Measurements from ENCODE around the gene LDHAL6B.

Gene LDHAL6B

GRCh38 chr15:59221511-59222505 is 15.2 kb downstream of the LDHAL6B start:
- DNase-seq: no peak

DNA sequence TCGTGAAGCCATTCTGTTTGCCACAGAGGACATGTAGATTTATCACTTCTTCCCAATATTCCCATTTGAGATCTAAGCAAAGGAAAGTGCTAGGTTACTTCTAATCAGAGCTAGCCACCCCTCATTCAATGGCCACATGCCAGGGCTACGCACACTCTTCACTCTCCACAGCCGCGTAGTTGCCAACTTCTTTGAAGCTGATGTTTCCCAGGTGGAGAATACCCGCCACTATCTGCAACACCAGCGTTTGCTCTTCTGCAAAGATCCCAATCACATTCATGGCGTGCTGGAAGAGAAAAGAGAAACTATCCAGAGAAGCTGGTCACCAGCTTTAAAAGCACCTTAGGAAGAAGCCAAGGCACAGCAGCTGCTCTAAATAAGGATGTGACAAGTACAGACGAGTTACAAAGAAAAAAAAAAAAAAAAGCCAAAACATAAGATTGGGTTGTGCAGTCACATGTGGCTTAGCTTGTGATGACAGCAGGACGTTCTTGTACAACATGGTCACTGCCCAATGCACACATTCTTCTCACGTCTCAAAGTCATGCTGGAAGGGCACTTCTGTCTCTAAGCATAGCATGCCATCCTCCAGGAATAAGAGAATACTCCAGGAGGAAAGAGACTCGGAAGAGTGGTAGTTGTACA is 16.4 kb downstream of the LDHAL6B start:
- DNase-seq: no peak

GRCh38 chr15:59223736-59224135 is 17.1 kb downstream of the LDHAL6B start:
- DNase-seq: no peak

- DNase-seq: no peak
Observed at GRCh38 chr15:59224474-59224873, 17.8 kb downstream of the LDHAL6B start.

- DNase-seq: no peak
Observed at GRCh38 chr15:59227021-59227420, 20.4 kb downstream of the LDHAL6B start.

- DNase-seq: no peak
Observed at GRCh38 chr15:59229015-59229414, 22.4 kb downstream of the LDHAL6B start.

- no peak for DNase-seq
Observed at GRCh38 chr15:59229453-59229852, 22.8 kb downstream of the LDHAL6B start.

GRCh38 chr15:59230531-59231055 is 23.9 kb downstream of the LDHAL6B start:
- DNase-seq: no peak

DNA sequence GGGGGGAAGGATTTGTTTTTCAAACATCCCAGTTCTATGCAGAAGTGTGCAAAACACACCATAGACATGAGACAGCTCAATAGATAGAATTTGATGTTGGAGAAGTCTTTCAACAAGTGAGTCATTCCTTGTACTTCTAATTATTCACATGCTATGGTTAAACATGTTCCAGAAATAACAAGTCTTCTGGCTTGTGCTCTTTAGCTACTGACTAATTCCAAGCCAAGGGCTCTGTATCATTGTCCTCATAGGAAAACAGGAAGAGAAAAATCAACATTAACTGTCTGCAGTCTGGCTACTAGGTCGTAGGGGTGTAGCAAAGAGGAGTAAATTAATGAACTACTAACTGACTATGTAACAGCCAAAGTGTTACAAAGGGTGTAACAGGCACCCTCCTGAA is 25.8 kb downstream of the LDHAL6B start:
- no peak for DNase-seq

DNA sequence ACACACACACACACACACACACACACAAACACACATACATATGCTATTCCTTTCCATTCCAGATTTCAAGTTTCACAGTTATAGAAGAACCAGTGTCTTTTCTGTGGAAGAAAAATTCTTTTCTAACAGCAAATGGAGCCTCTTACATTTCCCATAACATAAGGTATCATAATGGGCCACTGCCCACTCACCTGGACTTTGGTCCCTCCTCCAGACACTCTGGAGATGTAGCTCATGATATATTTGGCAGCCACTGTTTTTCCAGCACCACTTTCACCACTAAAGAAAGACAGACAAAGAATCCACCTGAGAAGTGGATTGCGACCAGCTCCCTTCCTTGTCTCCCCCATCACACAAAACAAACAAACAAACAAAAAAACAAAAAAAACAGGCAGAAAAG is 29.8 kb downstream of the LDHAL6B start:
- DNase-seq: no peak

DNA sequence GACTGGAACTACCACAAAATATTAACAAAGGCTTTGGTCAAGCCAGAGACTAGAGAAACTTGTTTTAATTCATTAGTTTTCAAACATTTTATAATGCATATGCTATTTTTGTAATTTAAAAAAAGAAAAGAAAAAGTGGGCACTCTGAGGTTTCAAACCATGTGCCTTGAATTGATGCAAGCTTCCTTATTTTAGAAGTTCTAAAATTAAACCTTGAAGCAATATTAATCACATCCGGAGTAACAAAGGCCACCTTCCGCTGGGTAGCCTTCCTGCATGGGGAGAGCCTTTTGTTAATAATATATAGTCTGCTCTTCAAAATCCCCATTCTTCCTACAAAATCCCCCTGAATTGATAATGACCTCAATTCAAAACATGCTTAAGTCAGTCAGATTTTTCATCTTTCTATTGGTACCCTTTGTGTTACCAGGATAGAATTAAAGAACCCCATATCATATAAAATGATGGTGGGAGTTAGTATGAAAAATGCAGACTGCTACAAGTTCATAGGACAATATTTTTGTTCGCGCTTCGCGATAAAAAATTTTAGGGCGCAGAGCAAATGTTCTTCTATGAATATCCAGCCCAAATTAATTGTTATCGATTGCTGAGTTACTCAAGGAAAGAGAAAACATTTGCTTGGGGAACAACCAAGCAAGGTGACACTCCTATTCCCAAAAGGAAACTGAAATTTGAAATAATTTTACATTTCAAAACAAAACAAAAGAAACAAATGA is 30.6 kb downstream of the LDHAL6B start:
- DNase-seq: no peak

DNA sequence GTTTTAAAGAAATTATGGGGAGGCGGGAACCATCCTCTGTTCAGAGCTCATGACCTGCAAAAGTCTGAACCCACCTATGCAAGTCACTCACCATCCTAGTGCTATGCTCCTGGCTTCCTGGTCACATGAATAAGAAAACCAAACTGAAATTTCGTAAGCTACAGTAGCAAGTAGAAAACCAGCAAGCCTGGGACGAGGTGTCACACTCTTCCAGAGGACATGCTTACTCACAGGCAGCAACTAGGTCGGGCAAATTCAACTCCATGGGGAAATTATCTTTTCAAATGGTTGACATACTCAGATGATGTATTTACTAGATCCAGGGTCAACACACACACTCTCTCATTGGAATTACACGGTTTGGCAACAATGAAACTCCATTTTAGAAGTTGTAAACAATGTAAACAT is 31.3 kb downstream of the LDHAL6B start:
- no peak for DNase-seq

GRCh38 chr15:59240036-59240435 is 33.4 kb downstream of the LDHAL6B start:
- DNase-seq: no peak

- DNase-seq: no peak
Observed at GRCh38 chr15:59242649-59243048, 36.0 kb downstream of the LDHAL6B start.

DNA sequence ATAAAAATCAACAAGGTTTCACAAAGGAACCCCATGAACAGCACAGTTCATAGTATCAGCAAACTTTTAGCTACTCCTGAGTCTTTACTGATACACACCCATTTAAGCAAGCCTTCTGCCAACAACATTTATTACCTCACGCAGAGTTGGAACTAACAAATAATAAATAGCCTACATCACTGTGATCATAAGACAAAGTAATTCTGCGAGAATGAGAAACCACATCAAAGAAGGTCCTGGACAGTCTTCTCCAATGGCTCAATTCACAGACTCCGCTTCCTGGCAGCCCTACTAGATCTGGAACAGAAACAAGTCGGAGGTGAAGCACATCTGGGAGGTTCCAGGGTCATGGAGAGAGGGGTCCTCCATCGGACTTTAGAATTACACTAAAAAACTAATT is 37.0 kb downstream of the LDHAL6B start:
- DNase-seq: no peak

DNA sequence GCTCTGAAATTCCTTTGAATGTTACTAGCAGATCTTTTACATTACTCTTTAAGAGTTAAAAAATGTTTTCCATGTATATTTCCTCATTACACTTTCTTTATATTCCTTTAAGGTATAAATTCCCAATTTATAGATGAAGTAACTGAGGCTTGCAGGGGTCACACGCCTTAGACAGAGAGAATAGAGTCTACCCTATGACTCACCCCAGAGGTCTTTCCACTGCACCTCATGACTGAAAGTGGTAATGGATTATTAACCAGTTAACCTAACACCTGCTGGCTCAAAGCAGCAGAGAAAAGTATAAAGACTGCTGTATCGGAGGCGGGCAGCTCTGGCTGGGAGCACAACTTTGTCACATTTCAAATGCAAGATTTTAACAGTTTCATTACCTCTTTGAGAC is 37.7 kb downstream of the LDHAL6B start:
- DNase-seq: no peak

DNA sequence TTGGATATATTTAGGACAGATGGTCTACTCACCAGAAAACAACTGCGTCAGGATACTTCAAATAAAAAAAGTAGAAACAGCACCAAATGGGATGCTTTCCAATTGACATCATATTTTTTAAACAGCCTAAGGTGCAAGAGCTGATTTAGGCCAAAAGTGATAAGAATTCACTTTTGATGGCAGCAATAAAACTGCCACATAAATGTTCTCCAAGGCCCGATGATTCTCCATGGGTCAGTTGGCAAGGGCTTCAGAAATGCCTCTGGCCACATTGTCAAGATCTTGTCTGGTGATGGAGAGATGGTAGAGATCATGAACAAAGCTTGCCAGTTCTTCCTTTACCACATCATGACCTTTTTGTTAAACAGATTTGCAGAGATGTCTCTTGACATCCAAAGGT is 38.9 kb downstream of the LDHAL6B start:
- DNase-seq: no peak

GRCh38 chr15:59247364-59247763 is 40.7 kb downstream of the LDHAL6B start:
- DNase-seq: no peak

DNA sequence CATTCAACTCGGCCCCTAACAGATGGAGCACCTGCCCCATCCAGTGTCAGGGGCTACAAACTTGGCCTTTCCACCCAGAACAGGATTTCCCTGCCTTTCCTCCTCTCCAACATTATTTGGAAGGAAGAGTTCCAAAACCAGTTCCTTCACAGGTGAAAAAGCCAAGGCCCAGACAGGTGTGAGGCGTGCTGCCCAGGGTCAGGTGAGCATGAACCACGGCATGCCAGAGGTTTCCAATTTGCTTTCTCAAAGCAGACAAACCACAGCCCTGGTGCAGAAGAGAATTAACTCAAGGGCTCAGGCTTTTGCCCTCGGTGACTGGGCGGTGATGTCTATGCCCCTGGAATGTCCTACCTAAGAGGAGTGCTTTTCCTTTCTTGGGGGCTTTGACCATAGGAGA is 43.2 kb downstream of the LDHAL6B start:
- DNase-seq: no peak

- no peak for DNase-seq
Observed at GRCh38 chr15:59250249-59250648, 43.6 kb downstream of the LDHAL6B start.

GRCh38 chr15:59251001-59251845 is 44.6 kb downstream of the LDHAL6B start:
- no peak for DNase-seq

DNA sequence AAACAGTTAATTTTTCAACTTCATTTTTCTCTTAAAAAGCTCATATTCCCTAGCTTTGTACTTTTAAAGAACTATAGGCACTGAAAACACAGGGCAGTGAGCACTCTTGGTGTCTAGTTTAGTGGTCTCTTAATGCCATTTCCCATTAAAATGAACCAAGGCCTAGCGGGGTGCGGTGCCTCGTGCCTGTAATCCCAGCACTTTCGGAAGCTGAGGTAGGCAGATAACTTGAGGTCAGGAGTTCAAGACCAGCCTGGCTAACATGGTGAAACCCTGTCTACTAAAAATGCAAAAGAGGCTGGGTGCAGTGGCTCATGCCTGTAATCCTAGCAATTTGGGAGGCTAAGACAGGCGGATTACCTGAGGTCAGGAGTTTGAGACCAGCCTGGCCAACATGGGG is 45.5 kb downstream of the LDHAL6B start:
- no peak for DNase-seq
